Superior temporal gyrus (tissue), 1 donor: Measurements from ENCODE around the gene ATG4D.
"Not testable (repeated sequence)": the region's sequence is repeated elsewhere in the genome, so short reads cannot be mapped to it uniquely, and the experiment has no call there.

ENCODE experiments used
- DNase-seq: peaks from one replicate; pipeline ENCODE4 v3.0.0-alpha.2; 2016; ENCODE audit errors: extremely low spot score

Gene ATG4D

GRCh38 chr19:10519421-10519820 lies 24.3 kb upstream of the ATG4D start:
- DNase-seq = no peak

GRCh38 chr19:10520652-10521318 lies 22.9 kb upstream of the ATG4D start:
- no peak for DNase-seq

GRCh38 chr19:10521461-10522171 lies 22.1 kb upstream of the ATG4D start:
- no peak for DNase-seq

GRCh38 chr19:10523135-10523636 lies 20.5 kb upstream of the ATG4D start:
- no peak for DNase-seq

GRCh38 chr19:10525636-10526035 lies 18.1 kb upstream of the ATG4D start:
- DNase-seq = no peak

GRCh38 chr19:10526887-10527286 lies 16.8 kb upstream of the ATG4D start:
- not testable (repeated sequence) for DNase-seq

- no peak for DNase-seq
These were observed 11.2 kb upstream of the ATG4D start for GRCh38 chr19:10532457-10532856.

- no peak for DNase-seq
These were observed 9.9 kb upstream of the ATG4D start for GRCh38 chr19:10533646-10534386.

GRCh38 chr19:10535613-10536012 lies 8.1 kb upstream of the ATG4D start:
- DNase-seq = no peak

GRCh38 chr19:10537668-10538067 lies 6.0 kb upstream of the ATG4D start:
- DNase-seq = no peak

GRCh38 chr19:10538204-10538983 lies 5.3 kb upstream of the ATG4D start:
- no peak for DNase-seq

- DNase-seq = not testable (repeated sequence)
These were observed 4.7 kb upstream of the ATG4D start for GRCh38 chr19:10539016-10539415.

GRCh38 chr19:10543059-10543419 lies 665 bp upstream of the ATG4D start:
- DNase-seq = peak; percentile 11

GRCh38 chr19:10544242-10544752 lies 593 bp downstream of the ATG4D start:
- DNase-seq = no peak

- DNase-seq = no peak
These were observed 1.1 kb downstream of the ATG4D start for GRCh38 chr19:10544753-10545251.

GRCh38 chr19:10546817-10547216 lies 3.1 kb downstream of the ATG4D start:
- no peak for DNase-seq

GRCh38 chr19:10548746-10549276 lies 5.1 kb downstream of the ATG4D start:
- no peak for DNase-seq

- no peak for DNase-seq
These were observed 6.0 kb downstream of the ATG4D start for GRCh38 chr19:10549733-10550132.

GRCh38 chr19:10550336-10550735 lies 6.6 kb downstream of the ATG4D start:
- no peak for DNase-seq

- not testable (repeated sequence) for DNase-seq
These were observed 7.3 kb downstream of the ATG4D start for GRCh38 chr19:10551006-10551405.

- peak; percentile 20 for DNase-seq
These were observed 8.1 kb downstream of the ATG4D start for GRCh38 chr19:10551698-10552301.
